ENCODE data around the gene FOXJ3.

Gene FOXJ3

GRCh38 chr1:42128499-42128898, 206.5 kb downstream of the FOXJ3 start:
- Histone ChIP-seq H3K9ac (ENCODE audit: low read length) (no peak overlapping the region), H3K27ac (ENCODE audit: low read depth, low read length) (no peak overlapping the region), H3K9me2 (replicated peaks; ENCODE audit: insufficient read depth, low read length) (no peaks in the 10 kb centered on the region), H3K79me2 (ENCODE audit: insufficient read depth, low read length) (no peaks in the 10 kb centered on the region), H3F3A (ENCODE audit: insufficient read depth) (no peaks in the 10 kb centered on the region), H3K27me3 (ENCODE audit: low read length) (no peaks in the 10 kb centered on the region), H4K20me1 (ENCODE audit: low read depth, low read length) (no peaks in the 10 kb centered on the region), H2AFZ (ENCODE audit: low read depth, low read length, severe bottlenecking) (no peak overlapping the region), H3K4me2 (ENCODE audit: low read depth, low read length, poor library complexity, severe bottlenecking) (no peak overlapping the region), H3K9me3 (ENCODE audit: insufficient read depth, low read length) (no peaks in the 10 kb centered on the region), H3K4me3 (ENCODE audit: insufficient read depth, low read length, poor library complexity, severe bottlenecking) (no peak overlapping the region), H3K36me3 (ENCODE audit: low read length) (no peaks in the 10 kb centered on the region)
- no peak for TF ChIP-seq EZH2phosphoT487 (conservative IDR thresholded peaks at IDR 0.05; ENCODE audit: low read length)
- no peak for TF ChIP-seq CTCF (IDR thresholded peaks at IDR 0.05; ENCODE audit: insufficient read depth, low read length, poor library complexity, severe bottlenecking)

- Histone ChIP-seq H3K27me3 (ENCODE audit: low read length) (no peaks in the 10 kb centered on the region), H2AFZ (ENCODE audit: low read depth, low read length, severe bottlenecking) (no peak overlapping the region), H3K79me2 (ENCODE audit: insufficient read depth, low read length) (no peaks in the 10 kb centered on the region), H4K20me1 (ENCODE audit: low read depth, low read length) (no peaks in the 10 kb centered on the region), H3F3A (ENCODE audit: insufficient read depth) (no peaks in the 10 kb centered on the region), H3K4me2 (ENCODE audit: low read depth, low read length, poor library complexity, severe bottlenecking) (no peak overlapping the region), H3K4me3 (ENCODE audit: insufficient read depth, low read length, poor library complexity, severe bottlenecking) (no peak overlapping the region), H3K9me3 (ENCODE audit: insufficient read depth, low read length) (no peaks in the 10 kb centered on the region), H3K9ac (ENCODE audit: low read length) (no peak overlapping the region), H3K9me2 (replicated peaks; ENCODE audit: insufficient read depth, low read length) (no peaks in the 10 kb centered on the region), H3K36me3 (ENCODE audit: low read length) (no peaks in the 10 kb centered on the region), H3K27ac (ENCODE audit: low read depth, low read length) (no peak overlapping the region)
- TF ChIP-seq EZH2phosphoT487 (conservative IDR thresholded peaks at IDR 0.05; ENCODE audit: low read length) (no peak), CTCF (IDR thresholded peaks at IDR 0.05; ENCODE audit: insufficient read depth, low read length, poor library complexity, severe bottlenecking) (no peak)
Observed at GRCh38 chr1:42127767-42128166, 207.3 kb downstream of the FOXJ3 start.

Data from SU-DHL-6 (cell line).